ACC112 (cell line): ENCODE data around the gene NXPE4.
"Not testable (repeated sequence)": the region's sequence is repeated elsewhere in the genome, so short reads cannot be mapped to it uniquely, and the experiment has no call there.

Source experiments
- H2AFZ ChIP-seq: fragments of 200-600 bp; sonication (generic); one replicate; pipeline ENCODE4 v1.6.0; 2017; ENCODE audit warnings: antibody characterized with exemption, low read length; ENCODE audit not compliant: unreplicated experiment
- H3K27ac ChIP-seq: fragments of 200-600 bp; sonication (generic); 2 replicates; pipeline ENCODE4 v1.5.1; 2014; ENCODE audit warnings: low read depth, mild to moderate bottlenecking, antibody characterized with exemption, low read length, moderate library complexity
- H3K27me3 ChIP-seq: fragments of 200-600 bp; sonication (generic); 2 replicates; pipeline ENCODE4 v1.6.1; 2014; ENCODE audit warnings: mild to moderate bottlenecking, antibody characterized with exemption, low read length, moderate library complexity, mixed read lengths; ENCODE audit not compliant: insufficient read depth
- H3K36me3 ChIP-seq: fragments of 200-600 bp; sonication (generic); 2 replicates; pipeline ENCODE4 v1.6.1; 2016; ENCODE audit warnings: mild to moderate bottlenecking, antibody characterized with exemption, low read length, moderate library complexity, mixed read lengths; ENCODE audit not compliant: insufficient read depth
- H3K4me1 ChIP-seq: fragments of 200-600 bp; sonication (generic); one replicate; pipeline ENCODE4 v1.6.1; 2016; ENCODE audit warnings: low read length, mixed read lengths; ENCODE audit not compliant: insufficient read depth, unreplicated experiment, control insufficient read depth
- H3K4me3 ChIP-seq: fragments of 200-600 bp; sonication (generic); 2 replicates; pipeline ENCODE4 v1.5.1; 2014; ENCODE audit warnings: mild to moderate bottlenecking, low read depth, low read length
- H3K79me2 ChIP-seq: fragments of 200-600 bp; sonication (generic); one replicate; pipeline ENCODE4 v1.6.0; 2016; ENCODE audit warnings: low read length; ENCODE audit not compliant: control insufficient read depth, unreplicated experiment, insufficient read depth

The NXPE4 gene

DNA sequence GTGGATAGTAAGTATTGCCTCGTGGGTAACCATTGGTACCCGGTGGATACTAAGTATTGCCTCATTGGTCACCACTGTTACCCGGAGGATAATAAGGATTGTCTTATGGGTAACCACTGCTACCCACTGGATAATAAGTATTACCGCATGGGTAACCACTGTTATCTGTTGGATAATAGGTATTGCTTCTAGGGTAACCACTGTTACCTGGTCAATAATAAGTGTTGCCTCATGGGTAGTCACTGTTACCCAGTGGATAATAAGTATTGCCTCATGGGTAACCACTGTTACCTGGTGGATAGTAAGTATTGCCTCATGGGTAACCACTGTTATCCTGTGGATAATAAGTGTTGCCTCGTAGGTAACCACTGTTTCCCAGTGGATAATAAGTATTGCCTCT lies 22.6 kb upstream of the NXPE4 start:
- no peaks in the 10 kb centered on the region for H3K27me3 ChIP-seq

DNA sequence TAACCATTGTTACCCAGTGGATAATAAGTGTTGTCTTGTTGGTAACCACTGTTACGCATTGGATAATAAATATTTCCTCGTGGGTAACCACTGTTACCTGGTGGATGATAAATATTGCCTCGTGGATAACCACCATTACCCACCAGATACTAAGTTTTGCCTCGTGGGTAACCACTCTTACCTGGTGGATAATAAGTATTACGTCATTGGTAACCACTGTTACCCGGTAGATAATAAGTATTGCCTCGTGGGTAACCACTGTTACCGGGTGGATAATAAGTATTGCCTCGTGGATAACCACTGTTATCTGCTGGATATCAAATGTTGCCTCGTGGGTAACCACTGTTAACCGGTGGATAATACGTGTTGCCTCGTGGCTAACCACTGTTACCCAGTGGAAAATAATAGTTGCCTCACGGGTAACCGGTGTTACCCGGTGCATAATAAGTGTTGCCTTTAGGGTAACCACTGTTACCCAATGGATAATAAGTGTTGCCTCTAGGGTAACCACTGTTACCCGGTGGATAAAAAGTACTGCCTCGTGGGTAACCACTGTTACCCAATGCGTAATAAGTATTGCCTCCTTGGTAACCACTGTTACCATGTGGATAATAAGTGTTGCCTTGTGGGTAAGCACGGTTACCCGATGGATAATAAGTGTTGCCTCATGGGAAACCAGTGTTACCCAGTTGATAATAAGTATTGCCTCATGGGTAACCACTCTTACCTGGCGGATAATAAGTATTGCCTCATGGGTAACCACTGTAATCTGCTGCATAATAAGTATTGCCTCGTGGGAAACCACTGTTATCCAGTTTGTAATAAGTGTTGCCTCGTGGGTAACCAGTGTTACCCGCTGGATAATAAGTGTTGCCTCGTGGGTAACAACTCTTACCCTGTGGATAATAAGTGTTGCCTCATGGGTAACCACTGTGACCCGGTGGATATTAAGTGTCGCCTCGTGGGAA lies 21.9 kb upstream of the NXPE4 start:
- H3K36me3 ChIP-seq = no peaks in the 10 kb centered on the region
- H3K4me1 ChIP-seq = no peaks in the 10 kb centered on the region
- no peaks in the 10 kb centered on the region for H3K27me3 ChIP-seq
- no peaks in the 10 kb centered on the region for H3K79me2 ChIP-seq
- no peak overlapping the region for H2AFZ ChIP-seq
- H3K4me3 ChIP-seq = no peak overlapping the region
- H3K27ac ChIP-seq = no peak overlapping the region

More for the DNA sequence above, 22.6 kb upstream of the NXPE4 start:
- Histone ChIP-seq H3K36me3 (no peaks in the 10 kb centered on the region), H3K79me2 (no peaks in the 10 kb centered on the region), H3K4me3 (no peak overlapping the region), H3K27ac (no peak overlapping the region), H2AFZ (no peak overlapping the region), H3K4me1 (no peaks in the 10 kb centered on the region)

DNA sequence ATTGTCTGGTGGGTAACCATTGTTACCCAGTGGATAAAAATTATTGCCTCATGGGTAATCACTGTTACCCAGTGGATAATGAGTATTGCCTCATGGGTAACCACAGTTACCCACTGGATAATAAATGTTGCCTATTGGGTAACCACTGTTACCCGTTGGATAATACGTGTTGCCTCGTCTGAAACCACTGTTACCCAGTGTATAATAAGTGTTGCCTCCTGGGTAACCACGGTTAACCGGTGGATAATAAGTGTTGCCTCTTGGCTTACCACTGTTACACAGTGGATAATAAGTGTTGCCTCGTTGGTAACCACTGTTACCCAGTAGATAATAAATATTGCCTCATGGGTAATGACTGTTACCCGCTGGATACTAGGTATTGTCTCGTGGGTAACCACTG lies 20.9 kb upstream of the NXPE4 start:
- Histone ChIP-seq H3K4me3 (no peak overlapping the region), H3K27ac (no peak overlapping the region), H3K4me1 (no peaks in the 10 kb centered on the region), H2AFZ (no peak overlapping the region), H3K27me3 (no peaks in the 10 kb centered on the region), H3K36me3 (no peaks in the 10 kb centered on the region), H3K79me2 (no peaks in the 10 kb centered on the region)

DNA sequence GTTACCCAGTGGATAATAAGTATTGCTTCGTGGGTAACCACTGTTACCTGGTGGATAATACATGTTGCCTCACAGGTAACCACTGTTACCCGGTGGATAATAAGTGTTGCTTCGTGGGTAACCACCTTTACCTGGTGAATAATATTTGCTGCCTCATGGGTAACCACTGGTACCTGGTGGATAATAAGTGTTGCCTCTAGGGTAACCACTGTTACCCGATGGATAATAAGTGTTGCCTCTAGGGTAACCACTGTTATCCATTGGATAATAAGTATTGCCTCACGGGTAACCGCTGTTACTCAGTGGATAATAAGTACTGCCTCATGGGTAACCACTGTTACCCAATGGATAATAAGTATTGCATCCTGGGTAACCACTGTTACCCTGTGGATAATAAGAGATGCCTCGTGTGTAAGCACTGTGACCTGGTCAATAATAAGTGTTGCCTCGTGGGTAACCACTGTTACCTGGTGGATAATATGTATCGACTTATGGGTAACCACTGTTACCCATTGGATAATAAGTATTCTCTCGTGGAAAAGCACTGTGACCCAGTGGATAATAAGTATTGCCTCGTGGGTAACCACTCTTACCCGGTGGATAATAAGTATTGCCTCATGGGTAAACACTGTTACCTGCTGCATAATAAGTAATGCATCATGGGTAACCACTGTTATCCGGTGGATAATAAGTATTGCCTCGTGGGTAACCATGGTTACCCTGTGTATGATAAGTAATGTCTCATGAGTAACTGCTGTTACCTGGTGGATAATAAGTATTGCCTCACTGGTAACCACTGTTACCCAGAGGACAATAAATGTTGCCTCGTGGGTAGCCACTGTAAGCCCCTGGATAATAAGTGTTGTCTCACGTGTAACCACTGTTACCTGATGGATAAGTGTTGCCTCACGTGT lies 20.1 kb upstream of the NXPE4 start:
- Histone ChIP-seq H3K79me2 (no peaks in the 10 kb centered on the region), H3K27ac (no peak overlapping the region), H3K4me3 (no peak overlapping the region), H2AFZ (no peak overlapping the region), H3K27me3 (no peaks in the 10 kb centered on the region), H3K4me1 (no peaks in the 10 kb centered on the region), H3K36me3 (no peaks in the 10 kb centered on the region)

DNA sequence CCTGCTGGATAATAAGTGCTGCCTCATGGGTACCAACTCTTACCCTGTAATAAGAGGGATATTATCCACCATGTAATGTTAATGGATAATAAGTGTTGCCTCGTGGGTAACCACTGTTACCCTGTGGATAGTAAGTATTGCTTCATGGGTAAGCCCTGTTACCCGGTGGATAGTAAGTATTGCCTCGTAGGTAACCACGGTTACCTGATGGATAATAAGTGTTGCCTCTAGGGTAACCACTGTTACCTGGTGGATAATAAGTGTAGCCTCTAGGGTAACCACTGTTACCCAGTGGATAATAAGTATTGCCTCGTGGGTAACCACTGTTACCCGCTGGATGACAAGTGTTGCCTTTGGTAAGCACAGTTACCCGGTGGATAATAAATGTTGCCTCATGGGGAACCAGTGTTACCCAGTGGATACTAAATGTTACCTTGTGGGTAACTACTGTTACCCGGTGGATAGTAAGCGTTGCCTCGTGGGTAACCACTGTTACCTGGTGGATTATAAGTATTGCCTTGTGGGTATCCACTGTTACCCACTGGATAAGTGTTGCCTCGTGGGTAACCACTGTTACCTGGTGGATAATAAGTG lies 18.6 kb upstream of the NXPE4 start:
- Histone ChIP-seq H3K27ac (no peak overlapping the region), H2AFZ (no peak overlapping the region), H3K4me3 (no peak overlapping the region), H3K4me1 (no peaks in the 10 kb centered on the region), H3K79me2 (no peaks in the 10 kb centered on the region), H3K36me3 (no peaks in the 10 kb centered on the region), H3K27me3 (no peaks in the 10 kb centered on the region)

DNA sequence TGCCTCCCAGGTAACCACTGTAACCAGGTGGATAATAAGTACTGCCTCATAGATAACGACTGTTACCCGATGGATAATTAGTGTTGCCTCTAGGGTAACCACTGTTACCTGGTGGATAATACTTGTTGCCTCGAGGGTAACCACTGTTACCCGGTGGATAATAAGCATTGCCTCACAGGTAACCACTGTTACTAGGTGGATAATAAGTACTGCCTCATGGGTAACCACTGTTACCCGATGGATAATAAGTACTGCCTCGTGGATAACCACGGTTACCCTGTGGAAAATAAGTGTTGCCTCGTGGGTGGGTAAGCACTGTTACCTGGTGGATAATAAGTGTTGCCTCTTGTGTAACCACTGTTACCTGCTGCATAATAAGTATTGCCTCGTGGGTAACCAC lies 17.5 kb upstream of the NXPE4 start:
- not testable (repeated sequence) for H3K79me2 ChIP-seq, H3K36me3 ChIP-seq, H2AFZ ChIP-seq, H3K4me3 ChIP-seq, H3K27me3 ChIP-seq, H3K4me1 ChIP-seq, H3K27ac ChIP-seq

DNA sequence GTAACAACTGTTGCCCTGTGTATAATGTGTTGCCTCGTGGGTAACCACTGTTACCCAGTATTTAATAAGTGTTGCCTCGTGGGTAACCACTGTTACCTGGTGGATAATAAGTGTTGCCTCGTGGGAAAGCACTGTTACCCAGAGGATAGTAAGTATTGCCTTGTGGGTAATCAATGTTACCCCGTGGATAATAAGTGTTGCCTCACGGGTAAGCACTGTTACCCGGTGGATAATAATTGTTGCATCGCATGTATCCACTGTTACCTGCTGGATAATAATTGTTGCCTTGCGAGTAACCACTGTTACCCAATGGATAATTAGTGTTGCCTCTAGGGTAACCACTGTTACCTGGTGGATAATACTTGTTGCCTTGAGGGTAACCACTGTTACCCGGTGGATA lies 17.1 kb upstream of the NXPE4 start:
- Histone ChIP-seq H3K4me3 (no peak overlapping the region), H3K4me1 (no peaks in the 10 kb centered on the region), H3K79me2 (no peaks in the 10 kb centered on the region), H2AFZ (no peak overlapping the region), H3K36me3 (no peaks in the 10 kb centered on the region), H3K27ac (no peak overlapping the region), H3K27me3 (no peaks in the 10 kb centered on the region)

DNA sequence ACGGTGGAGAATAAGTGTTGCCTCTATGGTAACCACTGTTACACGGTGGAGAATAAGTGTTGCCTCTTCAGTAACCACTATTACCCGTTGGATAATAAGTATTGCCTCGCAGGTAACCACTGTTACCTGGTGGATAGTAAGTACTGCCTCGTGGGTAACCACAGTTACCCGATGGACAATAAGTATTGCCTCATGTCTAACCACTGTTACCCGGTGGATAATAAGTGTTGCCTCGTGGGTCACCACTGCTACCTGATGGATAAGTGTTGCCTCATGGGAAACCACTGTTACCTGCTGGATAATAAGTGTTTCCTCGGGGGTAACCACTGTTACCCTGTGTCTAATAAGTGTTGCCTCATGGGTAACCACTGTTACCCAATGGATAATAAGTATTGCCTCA lies 16.6 kb upstream of the NXPE4 start:
- H2AFZ ChIP-seq, H3K27ac ChIP-seq, H3K36me3 ChIP-seq, H3K4me1 ChIP-seq, H3K27me3 ChIP-seq, H3K79me2 ChIP-seq, H3K4me3 ChIP-seq: not testable (repeated sequence)

DNA sequence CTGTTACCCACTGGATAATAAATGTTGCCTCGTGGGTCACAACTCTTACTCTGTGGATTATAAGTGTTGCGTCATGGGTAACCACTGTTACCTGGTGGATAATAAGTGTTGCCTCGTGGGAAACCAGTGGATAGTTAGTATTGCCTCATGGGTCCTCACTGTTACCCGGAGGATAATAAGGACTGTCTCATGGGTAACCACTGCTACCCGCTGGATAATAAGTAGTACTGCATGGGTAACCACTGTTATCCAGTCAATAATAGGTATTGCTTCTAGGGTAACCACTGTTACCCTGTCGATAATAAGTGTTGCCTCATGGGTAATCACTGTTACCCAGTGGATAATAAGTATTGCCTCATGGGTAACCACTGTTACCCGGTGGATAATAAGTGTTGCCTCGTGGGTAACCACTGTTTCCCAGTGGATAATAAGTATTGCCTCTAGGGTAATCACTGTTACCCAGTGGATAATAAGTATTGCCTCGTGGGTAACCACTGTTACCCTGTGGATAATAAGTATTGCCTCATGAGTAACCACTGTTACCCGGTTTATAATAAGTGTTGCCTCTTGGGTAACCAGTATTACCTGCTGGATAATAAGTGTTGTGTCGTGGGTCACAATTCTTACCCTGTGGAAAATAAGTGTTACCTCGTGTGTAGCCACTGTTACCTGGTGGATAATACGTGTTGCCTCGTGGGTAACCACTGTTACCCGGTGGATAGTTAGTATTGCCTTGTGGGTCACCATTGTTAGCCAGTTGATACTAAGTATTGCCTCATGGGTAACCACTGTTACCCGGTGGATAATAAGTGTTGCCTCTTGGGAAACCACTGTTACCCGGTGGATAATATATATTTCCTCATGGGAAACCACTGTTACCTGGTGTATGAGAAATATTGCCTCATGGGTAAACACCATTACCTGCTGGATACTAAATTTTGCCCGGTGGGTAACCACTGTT lies 15.7 kb upstream of the NXPE4 start:
- no peaks in the 10 kb centered on the region for H3K4me1 ChIP-seq
- no peaks in the 10 kb centered on the region for H3K79me2 ChIP-seq
- H2AFZ ChIP-seq = no peak overlapping the region
- H3K36me3 ChIP-seq = no peaks in the 10 kb centered on the region
- H3K4me3 ChIP-seq = no peak overlapping the region
- no peaks in the 10 kb centered on the region for H3K27me3 ChIP-seq
- no peak overlapping the region for H3K27ac ChIP-seq

DNA sequence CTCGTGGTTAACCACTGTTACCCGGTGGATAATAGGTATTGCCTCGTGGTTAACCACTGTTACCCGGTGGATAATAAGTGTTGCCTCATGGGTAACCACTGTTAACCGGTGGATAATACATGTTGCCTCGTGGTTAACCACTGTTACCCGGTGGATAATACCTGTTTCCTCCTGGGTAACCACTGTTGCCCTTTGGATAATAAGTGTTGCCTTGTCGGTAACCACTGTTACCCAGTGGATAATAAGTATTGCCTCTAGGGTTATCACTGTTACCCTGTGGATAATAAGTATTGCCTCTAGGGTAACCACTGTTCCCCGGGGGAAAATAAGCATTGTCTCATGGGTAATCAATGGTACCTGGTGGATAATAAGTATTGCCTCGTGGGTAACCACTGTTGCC lies 15.0 kb upstream of the NXPE4 start:
- Histone ChIP-seq H3K4me3 (no peak overlapping the region), H3K79me2 (no peaks in the 10 kb centered on the region), H3K27me3 (no peaks in the 10 kb centered on the region), H3K27ac (no peak overlapping the region), H2AFZ (no peak overlapping the region), H3K36me3 (no peaks in the 10 kb centered on the region), H3K4me1 (no peaks in the 10 kb centered on the region)
